HUDEP-2 (cell line): ENCODE results near the gene MACROD2.

ENCODE experiments used
- DNase-seq, 76 experiments: peaks; one replicate each; lab custom pipeline; 2025; ENCODE audit not compliant: unreplicated experiment in 76 of 76; lab: John Stamatoyannopoulos, UW

MACROD2 gene

DNA sequence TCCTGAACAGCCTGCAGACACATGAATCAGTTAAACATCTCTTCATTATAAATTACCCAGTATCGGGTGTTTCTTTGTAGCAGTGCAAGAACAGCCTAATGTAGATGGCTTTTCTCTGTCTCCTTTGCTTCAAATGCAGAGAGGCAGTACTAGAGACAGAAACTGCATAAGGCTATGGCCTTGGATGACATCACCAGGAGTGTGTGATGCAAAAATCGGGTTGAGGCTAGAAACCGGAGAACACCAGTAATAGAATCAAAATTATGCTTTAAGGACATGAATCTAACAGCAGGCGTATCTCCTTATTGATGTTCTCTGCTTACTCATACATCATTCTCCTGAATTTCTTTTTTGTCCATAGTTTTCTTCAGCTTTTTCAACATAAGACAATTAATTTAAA, 391.4 kb downstream of the MACROD2 start:
- DNase-seq = no peak

DNA sequence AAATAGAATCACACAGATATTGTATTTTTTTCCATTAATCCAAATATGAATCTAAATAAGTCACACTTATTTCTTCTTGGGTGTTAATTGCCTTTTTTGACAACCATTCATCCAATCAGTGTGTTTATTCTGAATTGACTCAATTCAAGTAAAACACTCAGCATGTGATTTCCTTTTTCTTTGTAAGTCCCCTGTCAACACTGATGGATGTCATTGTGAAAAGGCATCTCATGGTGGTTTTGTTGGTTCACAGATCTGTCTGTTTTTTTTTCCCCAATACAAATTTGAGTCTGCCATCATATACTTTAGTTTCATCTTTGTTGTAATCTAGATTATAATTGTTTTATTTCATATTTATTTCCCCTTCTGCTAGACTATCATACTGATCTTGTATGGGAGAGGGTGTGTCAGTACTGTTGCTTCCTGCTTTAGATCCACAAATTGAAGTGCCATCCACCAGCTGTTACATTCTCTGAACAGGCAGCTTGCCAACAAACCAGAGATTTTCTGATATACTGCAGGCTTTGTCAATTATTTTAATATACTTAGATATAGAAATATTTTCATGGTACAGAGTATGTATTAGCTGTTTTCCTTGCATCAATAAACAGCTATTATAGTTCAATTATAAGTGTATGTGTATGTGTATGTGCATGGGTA, 406.3 kb downstream of the MACROD2 start:
- no peak for DNase-seq

DNA sequence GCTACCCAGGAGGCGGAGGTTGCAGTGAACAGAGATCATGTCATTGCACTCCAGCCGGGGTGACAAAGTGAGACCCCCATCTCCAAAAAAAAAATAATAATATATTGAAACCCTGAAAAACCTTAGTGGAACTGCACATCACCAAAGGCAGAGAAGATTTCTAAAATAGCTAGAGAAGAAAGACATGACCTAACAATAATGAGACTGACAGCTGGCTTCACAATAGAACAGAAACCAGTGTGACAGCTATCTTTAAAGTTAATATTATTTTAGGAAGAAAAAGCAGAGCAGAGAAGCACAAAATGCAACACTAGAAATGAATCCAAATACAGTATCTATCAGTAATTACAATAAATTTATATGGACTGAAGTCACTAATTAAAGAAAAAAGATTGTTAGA, 409.2 kb downstream of the MACROD2 start:
- no peak for DNase-seq

DNA sequence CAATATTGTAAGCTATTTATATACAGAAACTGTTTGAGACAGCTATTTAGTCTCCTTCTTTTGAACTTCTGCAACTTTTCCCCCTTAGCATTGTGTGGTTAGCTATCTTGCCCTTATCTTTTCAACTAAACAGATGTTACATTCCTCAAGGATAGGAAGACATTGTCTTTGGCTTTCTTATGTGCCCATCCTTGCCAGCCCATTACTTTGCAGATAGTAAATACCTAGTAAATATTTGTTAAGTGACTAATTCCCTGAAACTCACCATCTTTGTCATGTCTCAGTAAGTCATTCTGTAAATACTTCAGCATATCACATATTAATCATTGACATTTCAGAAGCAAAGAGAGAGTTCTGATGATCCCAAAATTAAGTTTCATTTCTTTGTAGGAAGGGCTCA, 411.2 kb downstream of the MACROD2 start:
- DNase-seq = no peak

DNA sequence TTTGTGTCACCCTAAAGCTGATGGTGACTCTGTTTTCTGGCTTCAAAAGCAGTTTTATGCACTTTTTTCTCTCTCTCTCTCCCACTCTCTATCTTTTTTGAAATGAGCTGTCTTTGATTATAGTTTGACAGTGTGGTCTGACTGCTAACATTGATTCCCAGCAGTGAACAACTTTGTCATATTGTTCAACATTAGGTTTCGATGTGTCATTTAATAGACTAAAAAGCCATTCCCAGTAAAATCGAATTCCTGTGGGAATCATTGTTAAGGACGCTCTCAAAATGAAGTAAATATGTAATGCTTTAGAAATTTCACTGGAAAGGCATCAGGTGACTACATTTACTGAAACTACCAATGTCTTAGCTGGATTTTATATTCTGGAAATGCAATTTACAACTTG, 412.0 kb downstream of the MACROD2 start:
- DNase-seq = no peak

DNA sequence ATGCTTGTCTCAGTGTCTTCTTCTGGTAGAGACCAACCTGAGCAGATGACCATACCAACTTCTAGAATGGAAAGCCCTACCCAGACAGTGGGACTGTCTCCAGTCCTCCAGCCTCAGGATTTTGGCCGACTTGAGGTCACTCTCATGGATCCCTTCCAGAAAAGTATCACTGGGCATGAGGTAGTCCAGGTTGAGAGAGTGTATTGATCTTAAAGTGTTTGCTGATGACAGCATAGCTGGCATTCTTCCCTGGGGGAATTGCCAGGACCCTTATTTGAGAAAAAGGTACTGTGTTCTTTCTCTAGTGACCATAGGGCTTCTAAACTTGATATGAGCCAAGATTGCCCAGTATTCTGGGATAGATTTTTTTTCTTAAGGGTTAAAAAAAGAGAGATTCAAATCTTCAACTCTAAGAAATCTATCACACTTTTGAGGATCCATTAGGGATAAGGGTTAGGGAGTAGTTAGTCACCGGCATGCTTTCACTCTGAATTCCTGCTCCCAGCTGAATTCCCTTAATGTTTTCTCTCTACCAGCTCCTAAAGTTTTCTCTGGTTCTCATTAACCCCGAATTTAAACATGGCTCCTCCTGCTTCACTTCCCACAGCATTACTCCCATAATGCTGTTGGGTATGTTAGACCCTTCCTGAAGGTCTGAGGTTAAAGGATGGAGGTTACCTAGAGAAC, 415.7 kb downstream of the MACROD2 start:
- no peak for DNase-seq

DNA sequence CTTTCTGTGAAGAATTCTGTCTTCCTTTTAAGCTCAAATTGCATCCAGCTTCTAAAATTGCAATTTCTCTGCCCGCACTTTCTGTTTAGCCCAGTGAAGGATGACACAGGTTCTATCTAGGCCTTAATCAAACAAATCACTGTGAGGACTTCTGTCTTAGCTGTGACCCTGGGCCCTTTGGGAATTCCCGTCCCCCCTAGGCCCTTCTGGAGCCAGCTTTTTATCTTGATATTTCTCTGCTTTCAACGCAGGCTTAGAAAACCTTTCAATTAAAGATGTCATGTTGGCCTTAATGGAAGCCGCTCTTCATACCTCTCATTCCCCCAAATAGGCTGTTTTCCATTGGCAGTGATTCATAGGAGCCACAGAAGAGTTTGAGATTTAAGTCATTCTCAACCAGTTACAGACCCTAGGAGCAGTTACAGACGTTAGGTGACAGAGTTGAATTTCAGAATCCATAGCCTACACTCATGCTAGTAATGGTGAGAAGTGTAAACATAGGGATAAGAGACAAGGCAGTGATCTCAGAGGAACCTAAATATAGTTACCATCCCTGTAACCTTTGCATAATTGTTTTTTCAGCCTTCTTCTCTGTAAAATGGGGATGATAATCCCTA, 416.9 kb downstream of the MACROD2 start:
- DNase-seq = no peak

DNA sequence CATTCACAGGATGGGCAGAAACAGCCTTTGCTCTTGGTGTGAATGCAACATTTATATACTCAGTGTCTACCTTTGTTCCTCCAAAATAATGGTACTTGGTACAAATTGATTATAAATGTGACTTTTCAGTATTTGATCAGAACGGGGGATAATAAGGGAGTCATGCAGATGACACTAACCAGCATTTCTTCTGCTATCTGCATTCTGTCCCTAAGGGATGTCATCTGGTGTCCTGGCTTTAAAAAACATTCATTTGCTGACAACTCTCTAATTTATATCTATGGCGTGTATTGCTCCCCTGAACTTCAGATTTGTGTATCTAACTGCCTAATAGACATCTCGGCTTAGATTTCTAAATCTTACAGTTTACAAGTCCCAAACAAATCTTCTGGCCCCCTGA, 418.5 kb downstream of the MACROD2 start:
- no peak for DNase-seq

DNA sequence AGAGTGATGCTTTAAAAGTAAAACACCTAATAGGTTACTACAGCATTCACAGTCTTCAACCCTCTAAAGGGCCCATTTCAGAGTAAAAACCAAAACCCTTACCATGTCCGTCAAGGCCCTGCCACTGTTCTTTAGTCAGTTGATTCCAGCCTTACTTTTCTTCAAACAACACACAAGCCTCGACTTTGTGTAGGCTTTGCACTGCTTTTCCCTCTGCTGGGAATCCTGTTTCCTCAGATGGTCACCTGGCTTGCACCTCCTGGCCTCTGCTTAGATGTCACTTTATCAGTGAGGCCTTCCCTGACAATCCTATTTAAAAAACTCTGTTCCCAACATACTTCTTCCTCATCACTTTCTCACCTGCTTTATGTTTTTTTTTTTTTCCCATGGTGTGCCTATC, 419.2 kb downstream of the MACROD2 start:
- no peak for DNase-seq

DNA sequence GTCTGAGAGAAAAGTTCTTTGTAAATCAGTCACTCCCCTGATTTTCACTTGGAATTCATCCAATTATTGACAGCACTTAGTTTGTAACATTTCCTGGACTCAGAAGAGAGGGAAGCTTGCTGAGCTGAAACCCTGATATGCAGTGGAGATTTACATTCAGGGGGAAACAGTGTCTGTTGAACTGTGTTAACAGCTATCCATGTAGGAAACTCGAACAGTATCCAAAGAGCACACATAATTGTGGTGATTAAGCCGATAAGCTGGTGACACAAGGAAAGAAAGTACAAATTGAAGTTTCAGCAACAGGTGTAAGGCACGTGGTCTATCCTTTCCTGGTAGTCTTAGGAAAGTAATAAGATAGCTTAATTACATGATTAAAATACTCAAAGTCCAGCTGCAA, 420.2 kb downstream of the MACROD2 start:
- no peak for DNase-seq

DNA sequence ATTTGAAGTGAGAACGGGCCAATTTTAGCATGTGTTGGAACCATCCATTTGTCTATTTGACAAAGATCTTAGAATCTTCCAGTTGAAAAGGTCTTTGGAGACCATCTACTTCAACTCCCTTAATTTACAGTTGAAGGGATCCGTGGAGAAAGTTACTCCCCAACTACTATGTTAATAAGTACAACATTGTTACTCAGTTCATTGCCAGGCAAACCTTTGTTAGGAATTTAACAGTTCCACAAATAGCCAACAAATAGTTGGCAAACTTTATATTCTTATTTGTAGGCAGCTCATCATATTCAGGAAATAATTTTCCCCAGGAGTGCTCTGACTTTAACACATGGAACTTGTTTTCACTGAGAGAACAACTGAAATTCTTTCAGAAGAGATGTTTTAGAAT, 423.1 kb downstream of the MACROD2 start:
- DNase-seq = no peak

DNA sequence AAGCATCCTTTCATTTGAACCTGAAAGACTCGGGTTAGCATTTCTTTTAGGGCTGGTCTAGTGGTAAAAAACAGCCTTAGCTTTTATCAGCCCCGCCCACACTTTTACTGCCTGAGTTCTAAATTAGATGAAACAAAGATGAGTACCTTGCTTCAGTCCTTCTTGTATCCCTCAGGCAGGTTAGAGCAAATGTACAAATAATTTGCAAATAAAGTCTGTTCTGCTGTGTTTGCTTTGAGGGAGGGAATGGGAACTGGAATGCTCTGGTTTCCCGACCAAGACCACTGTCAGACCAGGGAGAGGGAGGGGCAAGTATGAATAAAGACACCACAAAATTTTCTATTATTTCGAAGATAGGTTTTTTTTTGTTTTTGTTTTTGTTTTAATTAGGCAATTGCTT, 427.6 kb downstream of the MACROD2 start:
- no peak for DNase-seq

DNA sequence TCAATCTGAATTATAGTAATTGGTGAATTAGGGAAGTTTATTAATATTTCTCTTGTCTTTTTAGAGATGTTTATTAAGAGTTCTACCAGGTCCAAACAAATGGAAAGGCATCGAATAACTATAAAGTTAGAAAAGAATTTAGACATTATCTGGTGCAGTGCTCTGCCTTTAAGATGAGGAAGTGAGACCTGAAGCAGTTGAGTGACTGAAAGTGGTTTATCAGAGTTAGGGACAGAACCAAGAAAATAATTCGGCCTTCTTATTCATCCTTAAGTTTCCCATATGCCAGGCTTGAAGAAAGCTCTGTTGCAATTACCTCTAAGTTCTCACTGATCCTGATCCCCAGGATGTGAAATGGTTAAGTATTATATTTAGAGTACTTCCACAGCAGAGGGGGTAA, 436.3 kb downstream of the MACROD2 start:
- no peak for DNase-seq

DNA sequence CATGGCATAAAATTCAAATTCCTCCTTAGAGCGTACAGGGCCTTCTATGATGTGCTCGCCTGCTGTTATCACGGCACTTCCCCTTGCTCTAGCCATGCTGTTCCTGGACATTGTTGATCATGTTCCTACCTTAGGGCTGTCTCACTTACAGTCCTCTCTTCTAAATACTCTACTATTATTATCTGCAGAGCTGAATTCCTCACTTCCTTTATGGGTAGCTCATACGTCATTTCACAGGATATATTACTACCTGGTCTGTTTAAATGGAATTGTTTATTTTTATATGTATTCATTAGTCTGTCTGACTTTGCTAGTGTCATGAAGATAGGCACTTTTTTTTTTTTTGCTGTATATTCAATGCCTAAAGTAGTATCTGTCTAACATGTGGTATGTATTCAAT, 436.8 kb downstream of the MACROD2 start:
- DNase-seq = no peak

DNA sequence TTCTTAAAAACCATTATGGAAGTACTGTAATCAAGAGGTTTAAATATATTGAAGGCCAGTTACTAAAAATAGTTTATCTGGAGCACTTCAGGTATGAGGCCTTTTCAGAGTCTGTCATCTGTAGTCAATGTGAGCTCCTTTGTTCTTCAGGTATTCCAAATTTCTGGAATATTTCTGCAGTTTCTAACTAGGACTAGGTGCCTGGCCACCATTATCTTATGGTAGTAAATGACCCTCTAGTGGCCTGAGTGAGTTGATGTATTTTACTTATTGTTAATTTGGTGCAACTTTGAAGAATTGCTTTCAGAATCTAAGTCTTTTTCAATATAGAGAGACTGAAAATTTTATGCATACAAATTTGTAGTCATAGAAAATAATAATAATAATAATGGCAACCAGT, 437.3 kb downstream of the MACROD2 start:
- no peak for DNase-seq

DNA sequence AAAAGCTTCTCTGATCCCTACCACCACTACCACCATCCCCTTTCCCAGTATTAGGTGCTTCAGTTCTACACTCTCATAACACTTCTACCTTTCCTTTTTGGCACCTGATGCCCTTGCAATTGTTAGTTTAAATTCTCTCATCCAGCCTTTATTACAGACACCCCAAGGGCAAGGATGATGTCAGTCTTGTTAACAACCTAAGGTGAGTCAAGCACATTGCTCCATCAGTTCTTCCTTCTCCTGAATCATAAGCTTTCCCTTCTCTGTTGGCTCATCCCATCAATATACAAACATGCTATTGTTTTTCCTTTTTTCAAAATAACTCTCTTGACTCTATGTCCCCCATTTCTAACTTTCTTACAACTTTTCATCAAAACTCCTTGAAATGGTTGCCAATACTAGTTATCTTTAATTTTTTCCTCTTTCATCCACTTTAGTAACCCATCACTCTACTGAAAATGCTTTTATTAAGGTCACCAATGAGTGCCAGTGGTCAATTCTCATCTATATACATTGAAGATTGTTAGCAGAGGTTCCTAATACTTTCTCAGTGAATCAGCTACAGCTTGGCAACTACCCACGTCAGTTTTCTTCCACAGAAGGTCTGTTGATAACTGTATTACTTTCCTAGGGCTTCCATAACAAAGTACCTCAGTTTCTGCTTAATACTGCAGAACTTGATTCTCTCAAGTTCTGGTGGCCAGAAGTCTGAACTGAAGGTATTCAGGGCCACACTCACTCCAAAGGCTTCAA, 439.2 kb downstream of the MACROD2 start:
- DNase-seq = no peak

DNA sequence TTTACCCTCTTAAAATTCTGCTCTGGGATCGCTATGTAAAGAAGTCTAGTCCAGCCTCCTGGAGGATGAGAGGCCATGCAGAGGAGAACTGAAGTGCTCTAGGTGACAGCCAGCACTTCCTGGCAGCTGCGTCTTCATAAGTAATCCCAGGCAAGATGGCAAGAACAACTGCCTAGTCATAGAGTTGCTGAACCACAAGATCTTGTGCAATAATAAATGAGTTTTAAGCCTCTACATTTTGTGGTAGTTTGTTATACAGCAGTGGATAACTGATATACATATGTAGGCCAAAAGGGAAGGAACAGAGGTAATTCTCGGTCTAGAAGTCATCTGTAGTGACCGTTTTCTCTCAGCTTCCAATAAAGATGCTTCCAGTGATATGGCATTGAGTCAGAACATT, 445.9 kb downstream of the MACROD2 start:
- no peak for DNase-seq

DNA sequence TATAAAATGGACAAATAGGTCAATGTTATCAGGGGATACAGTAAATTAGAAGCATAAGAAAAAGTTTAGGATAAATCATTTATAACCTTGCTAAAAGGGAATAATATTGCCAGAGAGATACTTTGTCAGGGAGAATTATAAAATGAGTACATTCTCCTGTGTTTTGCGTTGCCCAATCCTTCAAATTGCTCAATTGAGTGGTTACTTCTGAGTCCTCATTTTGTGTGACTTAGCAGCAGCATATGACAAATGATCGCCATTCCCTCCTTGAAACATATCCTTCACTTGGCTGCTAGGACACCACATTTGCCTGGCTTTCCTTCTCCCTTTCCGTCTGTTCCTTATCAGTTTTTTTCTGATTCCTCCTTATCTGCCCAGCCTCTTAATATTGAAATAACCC, 448.8 kb downstream of the MACROD2 start:
- DNase-seq = no peak

DNA sequence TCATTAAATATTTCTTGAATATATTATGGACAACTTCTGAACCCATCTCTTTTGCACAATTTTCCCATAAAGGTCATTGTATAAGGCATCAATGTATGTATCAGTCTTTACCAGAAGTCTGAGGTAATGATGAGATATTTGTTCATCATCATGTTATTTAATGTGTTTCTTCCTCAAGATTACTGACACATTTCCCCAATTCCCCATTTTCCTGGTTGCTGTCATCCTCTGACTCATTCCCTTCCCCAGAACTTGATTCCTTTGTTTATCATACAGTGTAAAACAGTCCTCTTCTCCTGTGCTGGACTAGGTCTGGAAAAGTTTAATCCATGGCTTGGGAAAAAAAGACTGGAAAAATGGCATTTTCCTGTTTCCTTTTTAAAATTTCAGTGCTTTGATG, 450.0 kb downstream of the MACROD2 start:
- no peak for DNase-seq

DNA sequence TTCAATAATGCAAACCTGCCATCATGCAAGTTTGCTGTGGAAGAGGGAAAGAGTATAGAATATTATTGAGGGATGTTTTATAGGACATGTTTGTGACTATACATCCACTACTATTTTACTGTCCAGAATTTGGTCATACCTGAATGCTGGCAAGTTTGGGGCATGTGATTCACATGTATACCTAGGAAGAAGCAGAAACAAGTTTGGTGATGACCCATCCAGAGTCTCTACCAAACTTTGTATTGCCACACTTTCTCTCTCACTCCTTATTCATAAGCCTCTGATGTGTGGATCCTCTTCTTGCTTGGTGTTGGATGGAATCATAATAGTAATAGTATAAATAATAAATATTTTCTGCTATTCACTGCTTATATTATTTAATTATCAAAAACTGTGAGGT, 450.6 kb downstream of the MACROD2 start:
- no peak for DNase-seq

DNA sequence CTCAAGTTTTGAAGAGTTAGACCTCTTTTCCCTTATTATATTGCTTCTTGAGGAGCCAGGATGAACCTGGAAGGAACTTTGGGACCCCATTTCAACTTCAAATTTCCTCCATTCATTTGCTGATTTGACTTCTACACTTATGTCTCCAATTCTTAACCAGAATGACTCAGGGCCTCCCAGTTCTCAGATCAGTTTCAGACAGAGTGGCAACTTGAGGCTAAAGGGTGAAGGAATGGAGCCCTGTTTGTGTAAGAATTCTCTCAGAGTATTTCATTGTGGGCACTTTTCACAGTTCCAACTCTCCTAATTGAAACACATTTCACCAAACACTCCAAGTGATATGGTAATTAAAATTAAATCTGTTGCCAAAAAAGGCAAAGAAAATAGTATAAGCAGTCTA, 451.1 kb downstream of the MACROD2 start:
- no peak for DNase-seq

DNA sequence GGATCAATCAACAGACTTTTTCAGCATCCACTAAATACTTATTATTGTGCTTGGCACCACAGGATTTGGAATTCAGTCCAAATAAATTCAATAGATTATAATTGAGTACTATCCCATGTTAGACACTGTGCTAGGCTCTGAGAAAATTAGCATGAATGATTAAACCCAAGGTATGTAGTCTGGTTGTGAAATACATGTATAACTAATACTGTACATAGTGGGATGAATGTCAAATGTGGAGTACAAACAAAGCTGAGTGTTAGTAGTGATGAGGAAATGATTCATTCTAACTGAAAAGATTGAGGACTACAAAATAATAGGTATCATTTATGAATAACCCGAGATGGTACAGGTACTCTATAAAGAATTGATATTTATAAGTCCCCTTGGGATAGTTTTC, 454.0 kb downstream of the MACROD2 start:
- DNase-seq = no peak
